Bronchial epithelial cell (primary cell): Measurements from ENCODE around the gene LOC101059915.
A peak's percentile ranks its signal among the peaks of the same experiment; 100 is the strongest.
"Not testable (repeated sequence)": the region's sequence is repeated elsewhere in the genome, so short reads cannot be mapped to it uniquely, and the experiment has no call there.

Experiments used
- DNase-seq: peaks from one replicate; pipeline ENCODE4 v3.0.0-alpha.2; 2010; ENCODE audit warnings: low read depth
- FAIRE-seq: peaks from 2 replicates; lab custom pipeline; 2011; peaks lifted over from hg19 to GRCh38; lab: Jason Lieb, UNC
- H3K27me3 ChIP-seq: 2 replicates; pipeline ENCODE4 v1.5.1; 2011; ENCODE audit warnings: low read length; ENCODE audit not compliant: control insufficient read depth, insufficient read depth
- H3K36me3 ChIP-seq: 2 replicates; pipeline ENCODE4 v1.5.1; 2011; ENCODE audit warnings: low read length; ENCODE audit not compliant: control insufficient read depth, insufficient read depth
- H3K4me3 ChIP-seq: 2 replicates; pipeline ENCODE4 v1.5.1; 2011; ENCODE audit warnings: mild to moderate bottlenecking, low read depth, low read length, control low read depth
- TF ChIP-seq, protein P1 (sequence below): IDR thresholded peaks from 2 replicates; pipeline ENCODE4 v1.5.1; 2011; ENCODE audit warnings: mild to moderate bottlenecking, moderate library complexity, low read length, control low read depth, inconsistent platforms; ENCODE audit not compliant: insufficient read depth, severe bottlenecking

The LOC101059915 gene

DNA sequence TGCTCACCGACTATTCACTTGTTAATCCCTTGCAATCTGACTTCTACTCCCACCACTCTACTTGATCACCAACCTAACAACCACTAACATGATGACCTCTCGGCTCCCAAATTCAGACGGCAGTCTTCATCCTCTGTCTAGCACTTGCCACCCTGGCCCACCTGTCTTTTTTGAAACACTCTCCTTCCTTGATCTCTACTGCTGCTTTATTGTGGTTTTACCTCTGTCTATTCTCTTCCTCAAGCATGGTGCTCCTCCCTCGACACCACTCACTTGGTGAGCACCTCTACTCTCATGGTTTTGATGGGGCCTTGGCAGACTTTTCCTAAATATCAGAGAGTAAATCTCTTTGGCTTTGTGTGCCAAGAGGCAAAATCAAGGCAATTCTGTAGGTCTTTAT lies 27.3 kb upstream of the LOC101059915 start:
- FAIRE-seq = no peak
- H3K27me3 ChIP-seq = no peaks in the 10 kb centered on the region
- DNase-seq = no peak
- no peak overlapping the region for H3K4me3 ChIP-seq
- no peaks in the 10 kb centered on the region for H3K36me3 ChIP-seq
- TF ChIP-seq, protein P1, sequence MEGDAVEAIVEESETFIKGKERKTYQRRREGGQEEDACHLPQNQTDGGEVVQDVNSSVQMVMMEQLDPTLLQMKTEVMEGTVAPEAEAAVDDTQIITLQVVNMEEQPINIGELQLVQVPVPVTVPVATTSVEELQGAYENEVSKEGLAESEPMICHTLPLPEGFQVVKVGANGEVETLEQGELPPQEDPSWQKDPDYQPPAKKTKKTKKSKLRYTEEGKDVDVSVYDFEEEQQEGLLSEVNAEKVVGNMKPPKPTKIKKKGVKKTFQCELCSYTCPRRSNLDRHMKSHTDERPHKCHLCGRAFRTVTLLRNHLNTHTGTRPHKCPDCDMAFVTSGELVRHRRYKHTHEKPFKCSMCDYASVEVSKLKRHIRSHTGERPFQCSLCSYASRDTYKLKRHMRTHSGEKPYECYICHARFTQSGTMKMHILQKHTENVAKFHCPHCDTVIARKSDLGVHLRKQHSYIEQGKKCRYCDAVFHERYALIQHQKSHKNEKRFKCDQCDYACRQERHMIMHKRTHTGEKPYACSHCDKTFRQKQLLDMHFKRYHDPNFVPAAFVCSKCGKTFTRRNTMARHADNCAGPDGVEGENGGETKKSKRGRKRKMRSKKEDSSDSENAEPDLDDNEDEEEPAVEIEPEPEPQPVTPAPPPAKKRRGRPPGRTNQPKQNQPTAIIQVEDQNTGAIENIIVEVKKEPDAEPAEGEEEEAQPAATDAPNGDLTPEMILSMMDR = no peak

DNA sequence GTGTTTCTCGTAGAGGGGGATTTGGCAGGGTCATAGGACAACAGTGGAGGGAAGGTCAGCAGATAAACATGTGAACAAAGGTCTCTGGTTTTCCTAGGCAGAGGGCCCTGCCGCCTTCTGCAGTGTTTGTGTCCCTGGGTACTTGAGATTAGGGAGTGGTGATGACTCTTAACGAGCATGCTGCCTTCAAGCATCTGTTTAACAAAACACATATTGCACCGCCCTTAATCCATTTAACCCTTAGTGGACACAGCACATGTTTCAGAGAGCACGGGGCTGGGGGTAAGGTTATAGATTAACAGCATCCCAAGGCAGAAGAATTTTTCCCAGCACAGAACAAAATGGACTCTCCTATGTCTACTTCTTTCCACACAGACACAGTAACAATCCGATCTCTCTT lies 22.9 kb upstream of the LOC101059915 start:
- H3K36me3 ChIP-seq, FAIRE-seq, H3K27me3 ChIP-seq, DNase-seq, H3K4me3 ChIP-seq: not testable (repeated sequence)

- DNase-seq = no peak
- TF ChIP-seq, protein P1 = peak; percentile 7
- FAIRE-seq = no peak
- Histone ChIP-seq H3K27me3 (no peaks in the 10 kb centered on the region), H3K4me3 (no peak overlapping the region), H3K36me3 (no peaks in the 10 kb centered on the region)
Measured at GRCh38 chrX:71650333-71650969, 16.9 kb upstream of the LOC101059915 start.

DNA sequence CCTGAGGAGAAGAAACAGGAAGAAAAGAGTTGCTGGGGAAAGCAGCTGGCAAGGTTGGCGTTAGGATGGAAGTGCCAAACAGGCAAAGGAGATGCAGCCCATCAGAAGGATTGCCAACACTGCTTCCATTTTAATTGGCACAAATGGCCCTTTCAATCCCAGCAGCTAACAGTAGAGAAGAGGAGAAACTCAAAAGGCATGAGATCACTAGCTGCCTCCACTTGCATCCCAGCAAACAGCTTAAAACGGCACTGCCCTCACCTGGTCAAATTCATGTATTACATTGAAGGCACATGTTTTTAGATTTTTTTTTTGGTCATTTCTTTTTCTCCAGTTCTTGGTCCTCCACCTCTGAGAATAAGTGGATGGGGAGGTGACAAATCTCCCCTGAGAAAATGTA lies 14.9 kb upstream of the LOC101059915 start:
- no peaks in the 10 kb centered on the region for H3K27me3 ChIP-seq
- no peak overlapping the region for H3K4me3 ChIP-seq
- no peaks in the 10 kb centered on the region for H3K36me3 ChIP-seq
- FAIRE-seq (no peak), DNase-seq (peak; percentile 46)
- TF ChIP-seq, protein P1 = peak; percentile 52

- FAIRE-seq = no peak
- Histone ChIP-seq H3K27me3 (no peaks in the 10 kb centered on the region), H3K4me3 (no peak overlapping the region), H3K36me3 (no peaks in the 10 kb centered on the region)
- no peak for DNase-seq
- TF ChIP-seq, protein P1 = no peak
Measured at GRCh38 chrX:71653344-71653743, 14.0 kb upstream of the LOC101059915 start.

GRCh38 chrX:71657267-71657666 lies 10.1 kb upstream of the LOC101059915 start:
- no peak for DNase-seq
- no peak for FAIRE-seq
- H3K27me3 ChIP-seq = no peaks in the 10 kb centered on the region
- no peaks in the 10 kb centered on the region for H3K36me3 ChIP-seq
- TF ChIP-seq, protein P1 = no peak
- H3K4me3 ChIP-seq = no peak overlapping the region
